ENCODE data around the gene METTL14.

The METTL14 gene

GRCh38 chr4:118734491-118735205, 49.5 kb downstream of the METTL14 start:
- no peak for DNase-seq

GRCh38 chr4:118736900-118737299, 51.7 kb downstream of the METTL14 start:
- no peak for DNase-seq

- no peak for DNase-seq
These were observed 52.9 kb downstream of the METTL14 start for GRCh38 chr4:118738090-118738489.

DNA sequence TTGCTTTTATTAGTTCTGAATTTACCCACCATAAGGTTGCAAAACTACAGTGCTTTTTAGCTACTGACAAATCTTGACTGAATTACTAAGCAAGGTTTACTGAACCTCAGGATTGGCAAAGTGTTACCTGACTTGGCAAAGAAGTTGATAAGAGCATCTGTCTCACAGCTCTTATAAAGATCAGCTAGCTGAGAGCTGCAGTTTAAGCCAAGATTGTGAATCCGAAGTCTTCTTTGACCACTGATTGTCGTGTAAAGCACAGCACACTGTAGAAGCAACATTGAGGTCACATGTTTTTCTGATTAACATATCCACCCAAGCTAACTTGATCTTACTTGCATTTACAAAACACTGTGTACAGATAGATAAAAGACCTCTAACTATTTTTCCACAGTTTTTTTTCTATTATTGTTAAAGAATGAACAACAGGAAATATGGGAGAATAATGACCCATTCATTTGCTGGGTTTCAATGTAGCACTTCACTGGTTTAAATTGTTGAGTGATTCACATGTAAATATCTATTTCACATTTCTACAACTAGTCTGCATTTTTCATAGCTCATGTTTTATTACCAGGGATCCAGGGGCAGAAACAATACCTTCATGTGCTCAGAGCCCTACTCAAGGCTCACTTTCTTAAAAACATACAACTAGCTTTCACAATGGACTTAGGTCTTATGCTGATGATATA, 54.0 kb downstream of the METTL14 start:
- no peak for DNase-seq

GRCh38 chr4:118740869-118741268, 55.7 kb downstream of the METTL14 start:
- DNase-seq: peak; percentile 31

- peak; percentile 27 for DNase-seq
These were observed 56.2 kb downstream of the METTL14 start for GRCh38 chr4:118741301-118741855.

- no peak for DNase-seq
These were observed 56.9 kb downstream of the METTL14 start for GRCh38 chr4:118742050-118742449.

- no peak for DNase-seq
These were observed 58.7 kb downstream of the METTL14 start for GRCh38 chr4:118743867-118744266.

- DNase-seq: no peak
These were observed 60.2 kb downstream of the METTL14 start for GRCh38 chr4:118745357-118745756.

DNA sequence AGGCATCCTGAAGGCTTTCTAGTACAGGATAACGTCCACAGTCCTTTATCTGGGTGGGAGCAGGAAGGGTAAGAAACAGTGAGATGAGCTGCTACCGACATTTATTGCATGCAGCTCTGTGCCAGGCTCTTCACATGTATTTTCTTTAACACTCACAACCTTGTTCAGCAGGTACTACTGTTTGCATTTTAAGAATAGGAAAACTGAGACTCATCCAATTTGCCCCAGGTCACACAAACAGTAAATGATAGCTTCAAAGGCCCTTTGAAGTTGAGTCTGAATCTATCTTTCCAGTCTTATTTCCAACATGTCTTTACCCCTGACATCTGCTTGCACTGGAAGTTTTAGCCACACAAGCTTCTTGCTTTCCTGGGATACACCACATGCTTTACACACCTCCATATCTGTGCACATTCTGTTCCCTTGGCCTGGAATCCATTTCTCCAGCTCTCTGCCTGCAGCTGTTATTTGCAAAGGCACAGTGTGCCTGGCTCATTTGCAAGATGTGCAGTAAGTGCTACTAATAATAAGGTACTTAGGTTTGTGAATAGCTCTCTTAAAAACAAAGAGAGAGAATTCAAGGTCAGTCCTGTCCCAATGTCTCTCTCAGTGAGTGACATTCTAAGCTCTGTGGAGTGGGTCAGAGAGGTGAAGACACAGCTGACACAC, 61.2 kb downstream of the METTL14 start:
- DNase-seq: no peak

DNA sequence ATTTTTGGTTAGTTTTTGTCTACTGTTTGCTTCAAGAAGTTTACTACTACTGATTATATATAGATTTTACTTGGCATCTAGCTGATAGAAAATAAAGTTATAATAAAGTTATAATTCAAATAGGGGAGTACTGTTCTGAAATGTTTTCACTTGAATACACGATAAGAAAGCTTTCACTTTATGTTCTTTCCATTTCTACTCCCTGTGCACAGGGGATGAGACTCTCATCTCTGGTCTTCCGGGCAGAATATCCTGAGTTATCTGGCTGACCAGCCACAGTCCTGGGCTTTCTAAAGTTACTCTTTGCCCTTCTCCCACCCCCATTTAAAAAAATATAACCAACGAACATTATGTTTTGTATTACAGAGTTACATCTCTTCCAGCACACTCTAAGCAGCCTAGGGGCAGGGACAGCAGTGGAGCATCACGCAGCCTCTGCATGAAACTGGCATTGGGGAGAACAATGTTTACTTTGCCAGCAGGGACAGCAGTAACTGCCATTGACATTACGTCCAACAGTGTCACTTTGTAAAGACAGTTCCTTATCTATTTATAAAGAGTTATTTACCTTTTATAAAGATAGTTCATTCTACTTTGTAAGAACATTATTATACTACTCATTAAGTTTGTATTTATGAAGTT, 64.3 kb downstream of the METTL14 start:
- DNase-seq: no peak

GRCh38 chr4:118751629-118752323, 66.6 kb downstream of the METTL14 start:
- peak; percentile 53 for DNase-seq

DNA sequence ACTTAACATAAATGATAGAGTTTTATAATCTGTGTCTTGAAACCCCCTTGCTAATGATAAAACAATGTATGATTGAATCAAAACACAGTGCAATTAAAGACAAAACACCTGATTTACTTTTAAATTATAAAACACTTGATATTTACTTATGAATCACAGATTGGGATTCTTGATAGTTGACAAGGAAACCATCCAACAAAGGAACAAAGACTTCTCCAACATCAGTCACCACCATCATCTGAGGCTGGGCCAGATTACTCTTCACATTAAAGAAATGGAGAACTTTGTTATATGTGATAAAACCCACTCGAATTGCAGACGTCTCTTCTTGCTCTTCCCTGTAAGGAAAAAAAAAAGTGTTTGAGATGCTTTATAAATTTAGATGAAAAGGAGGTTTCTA, 67.4 kb downstream of the METTL14 start:
- no peak for DNase-seq

- no peak for DNase-seq
These were observed 67.9 kb downstream of the METTL14 start for GRCh38 chr4:118753096-118753495.

- DNase-seq: no peak
These were observed 68.5 kb downstream of the METTL14 start for GRCh38 chr4:118753685-118754084.

DNA sequence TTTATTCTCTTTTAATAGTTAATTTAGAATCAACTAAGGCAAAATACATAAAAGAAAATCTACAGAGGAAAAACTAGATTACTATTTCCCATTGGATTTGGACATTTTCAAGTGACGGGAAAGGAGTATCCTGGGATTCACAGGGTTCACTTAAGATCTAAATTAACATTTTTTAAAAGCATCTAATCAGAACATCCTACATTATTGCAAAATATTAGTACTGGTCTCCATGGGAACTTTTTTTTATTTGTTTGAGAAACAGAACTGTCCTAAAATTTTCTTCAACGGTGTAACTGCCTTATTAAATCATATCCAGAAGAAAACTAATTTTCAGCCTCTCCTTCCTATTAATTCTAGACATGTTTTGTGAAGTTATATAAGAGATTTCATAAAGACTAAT, 69.7 kb downstream of the METTL14 start:
- no peak for DNase-seq

GRCh38 chr4:118755438-118756226, 70.4 kb downstream of the METTL14 start:
- no peak for DNase-seq

- DNase-seq: no peak
These were observed 71.2 kb downstream of the METTL14 start for GRCh38 chr4:118756429-118756828.

DNA sequence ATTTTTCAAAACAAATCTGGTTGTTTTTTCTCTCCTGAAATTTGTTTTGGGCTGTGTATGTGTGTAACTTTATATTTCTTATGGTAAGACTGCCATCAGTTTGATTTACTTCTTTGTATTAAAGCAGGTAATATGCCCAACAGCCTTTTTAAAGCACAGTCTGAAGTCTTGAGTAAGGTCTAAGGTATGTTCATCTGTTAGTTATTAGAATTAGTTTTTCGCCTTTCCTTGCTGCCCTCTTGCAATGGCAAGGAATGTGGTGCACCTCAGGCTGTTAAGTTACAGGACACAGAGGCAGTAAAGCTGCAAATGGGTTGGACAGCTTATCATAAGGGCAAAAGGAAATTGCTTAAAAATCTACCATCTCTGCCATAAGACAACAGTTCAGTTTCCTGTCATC, 71.8 kb downstream of the METTL14 start:
- DNase-seq: no peak

GRCh38 chr4:118757761-118758251, 72.6 kb downstream of the METTL14 start:
- DNase-seq: no peak

DNA sequence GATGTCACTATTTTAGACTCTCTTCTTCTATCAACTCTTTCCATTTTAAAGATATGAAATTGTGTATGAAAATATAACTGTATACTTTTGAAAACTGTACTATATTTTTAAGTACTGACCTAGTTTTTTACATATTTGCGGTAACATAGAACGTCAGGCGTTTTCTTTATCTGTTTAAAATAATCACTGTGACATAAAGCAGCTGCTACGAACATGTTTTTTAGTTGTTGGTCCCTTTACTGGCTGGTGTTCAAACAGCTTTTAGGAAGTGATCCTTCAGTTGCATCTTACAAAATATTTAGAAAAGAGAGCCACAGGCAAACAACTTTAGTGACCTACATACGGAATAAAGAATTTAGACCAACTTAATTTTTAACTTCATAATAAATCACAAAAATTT, 73.1 kb downstream of the METTL14 start:
- peak; percentile 36 for DNase-seq

All from fibroblast of skin of back (primary cell).